ENCODE data around the gene AKAIN1.

DNA sequence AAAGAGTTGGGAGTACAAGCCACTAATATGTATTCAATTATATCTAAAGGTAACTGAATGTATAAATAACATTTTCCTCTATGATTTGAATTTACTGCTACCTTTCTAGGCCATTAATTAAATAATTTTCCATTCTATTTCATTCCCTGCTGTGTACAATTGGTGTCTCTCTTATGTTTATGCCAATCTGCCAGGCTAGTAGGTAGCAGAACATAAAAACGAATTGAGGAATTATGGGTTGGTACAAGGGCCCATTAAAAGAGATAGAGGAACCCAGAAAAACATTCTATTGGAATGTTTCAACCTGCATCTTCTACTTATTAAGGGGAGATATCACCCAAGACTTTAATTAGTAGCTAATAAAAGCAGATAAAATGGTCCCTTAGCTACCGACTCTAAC is 32.2 kb downstream of the AKAIN1 start:
- TF ChIP-seq, protein P1, sequence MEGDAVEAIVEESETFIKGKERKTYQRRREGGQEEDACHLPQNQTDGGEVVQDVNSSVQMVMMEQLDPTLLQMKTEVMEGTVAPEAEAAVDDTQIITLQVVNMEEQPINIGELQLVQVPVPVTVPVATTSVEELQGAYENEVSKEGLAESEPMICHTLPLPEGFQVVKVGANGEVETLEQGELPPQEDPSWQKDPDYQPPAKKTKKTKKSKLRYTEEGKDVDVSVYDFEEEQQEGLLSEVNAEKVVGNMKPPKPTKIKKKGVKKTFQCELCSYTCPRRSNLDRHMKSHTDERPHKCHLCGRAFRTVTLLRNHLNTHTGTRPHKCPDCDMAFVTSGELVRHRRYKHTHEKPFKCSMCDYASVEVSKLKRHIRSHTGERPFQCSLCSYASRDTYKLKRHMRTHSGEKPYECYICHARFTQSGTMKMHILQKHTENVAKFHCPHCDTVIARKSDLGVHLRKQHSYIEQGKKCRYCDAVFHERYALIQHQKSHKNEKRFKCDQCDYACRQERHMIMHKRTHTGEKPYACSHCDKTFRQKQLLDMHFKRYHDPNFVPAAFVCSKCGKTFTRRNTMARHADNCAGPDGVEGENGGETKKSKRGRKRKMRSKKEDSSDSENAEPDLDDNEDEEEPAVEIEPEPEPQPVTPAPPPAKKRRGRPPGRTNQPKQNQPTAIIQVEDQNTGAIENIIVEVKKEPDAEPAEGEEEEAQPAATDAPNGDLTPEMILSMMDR (IDR thresholded peaks at IDR 0.05), result no peak
- TF ChIP-seq POLR2A (IDR thresholded peaks at IDR 0.05), result no peak
